GM12878 (cell line): ENCODE data around the gene PHAF1.

Experiments used
- E2F4 ChIP-seq: IDR thresholded peaks from 2 replicates; pipeline ENCODE4 v1.6.1; 2012; ENCODE audit warnings: low read depth, low read length, improper control_type of control experiment
- EP300 ChIP-seq, 2 experiments: fragments of 150-350 bp in 1 of 2; IDR thresholded peaks; 2 replicates each; pipeline ENCODE4 v1.6.1; 2011 to 2012; ENCODE audit warnings: low read depth in 2 of 2, low read length in 2 of 2, borderline replicate concordance in 1 of 2, improper control_type of control experiment in 1 of 2, inconsistent platforms in 1 of 2; ENCODE audit not compliant: control insufficient read depth in 1 of 2
- EZH2 ChIP-seq: IDR thresholded peaks from 2 replicates; pipeline ENCODE4 v1.6.1; 2012; ENCODE audit warnings: low read depth, mild to moderate bottlenecking, control low read depth, inconsistent platforms, low read length, borderline replicate concordance; ENCODE audit not compliant: control insufficient read depth
- HDAC2 ChIP-seq: fragments of 200-600 bp; sonication (generic); IDR thresholded peaks from 2 replicates; pipeline ENCODE4 v1.6.1; 2017
- JUNB ChIP-seq: IDR thresholded peaks from 2 replicates; pipeline ENCODE4 v1.6.1; 2016; ENCODE audit warnings: antibody characterized with exemption, mild to moderate bottlenecking
- NRF1 ChIP-seq: conservative IDR thresholded peaks from 2 replicates; pipeline ENCODE4 v1.6.1; 2011; ENCODE audit warnings: mild to moderate bottlenecking, low read depth, low read length, improper control_type of control experiment
- POLR2A ChIP-seq: IDR thresholded peaks from 2 replicates; pipeline ENCODE4 v1.6.1; 2011; ENCODE audit warnings: low read depth, mild to moderate bottlenecking, low read length
- POLR2AphosphoS5 ChIP-seq: IDR thresholded peaks from 2 replicates; pipeline ENCODE4 v1.6.1; 2011; ENCODE audit warnings: mild to moderate bottlenecking, low read length, inconsistent platforms
- RAD51 ChIP-seq: fragments of 450-650 bp; IDR thresholded peaks from 2 replicates; pipeline ENCODE4 v1.6.1; 2016; ENCODE audit warnings: moderate library complexity, mild to moderate bottlenecking, inconsistent platforms
- RB1 ChIP-seq: fragments of 450-650 bp; formaldehyde crosslinking; IDR thresholded peaks from 2 replicates; pipeline ENCODE4 v1.6.1; 2017; ENCODE audit warnings: mild to moderate bottlenecking, borderline replicate concordance
- SP1 ChIP-seq: IDR thresholded peaks from one replicate; pipeline ENCODE4 v1.6.1; 2011; ENCODE audit warnings: low read depth, low read length
- TF ChIP-seq, protein P1 (sequence below), 3 experiments: IDR thresholded peaks in 2 of 3; conservative IDR thresholded peaks in 1 of 3; 2 replicates each; pipeline ENCODE4 v1.5.1; 2011; ENCODE audit warnings: low read depth in 3 of 3, low read length in 3 of 3, mild to moderate bottlenecking in 3 of 3, control low read depth in 2 of 3, moderate library complexity in 2 of 3, inconsistent platforms in 1 of 3, mixed read lengths in 1 of 3; ENCODE audit not compliant: control insufficient read depth in 2 of 3, insufficient read depth in 1 of 3; ENCODE audit errors: extremely low read depth in 1 of 3
- TF ChIP-seq, protein P2 (sequence below): IDR thresholded peaks from 2 replicates; pipeline ENCODE4 v1.6.1; 2012; ENCODE audit warnings: mild to moderate bottlenecking, low read depth, low read length

- no peak for TF ChIP-seq RAD51
- TF ChIP-seq, protein P1, sequence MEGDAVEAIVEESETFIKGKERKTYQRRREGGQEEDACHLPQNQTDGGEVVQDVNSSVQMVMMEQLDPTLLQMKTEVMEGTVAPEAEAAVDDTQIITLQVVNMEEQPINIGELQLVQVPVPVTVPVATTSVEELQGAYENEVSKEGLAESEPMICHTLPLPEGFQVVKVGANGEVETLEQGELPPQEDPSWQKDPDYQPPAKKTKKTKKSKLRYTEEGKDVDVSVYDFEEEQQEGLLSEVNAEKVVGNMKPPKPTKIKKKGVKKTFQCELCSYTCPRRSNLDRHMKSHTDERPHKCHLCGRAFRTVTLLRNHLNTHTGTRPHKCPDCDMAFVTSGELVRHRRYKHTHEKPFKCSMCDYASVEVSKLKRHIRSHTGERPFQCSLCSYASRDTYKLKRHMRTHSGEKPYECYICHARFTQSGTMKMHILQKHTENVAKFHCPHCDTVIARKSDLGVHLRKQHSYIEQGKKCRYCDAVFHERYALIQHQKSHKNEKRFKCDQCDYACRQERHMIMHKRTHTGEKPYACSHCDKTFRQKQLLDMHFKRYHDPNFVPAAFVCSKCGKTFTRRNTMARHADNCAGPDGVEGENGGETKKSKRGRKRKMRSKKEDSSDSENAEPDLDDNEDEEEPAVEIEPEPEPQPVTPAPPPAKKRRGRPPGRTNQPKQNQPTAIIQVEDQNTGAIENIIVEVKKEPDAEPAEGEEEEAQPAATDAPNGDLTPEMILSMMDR (IDR thresholded peaks at IDR 0.05 in 2 of 3, conservative IDR thresholded peaks at IDR 0.05 in 1 of 3; ENCODE audit: control insufficient read depth in 2 of 3, extremely low read depth in 1 of 3, insufficient read depth in 1 of 3, low read depth in 3 of 3, low read length in 3 of 3) = no peak
- no peak for TF ChIP-seq EZH2
- no peak for TF ChIP-seq JUNB
- TF ChIP-seq POLR2A = peak; percentile 30; the same call in 1 of the 2 replicates
- TF ChIP-seq SP1 = no peak
- no peak for TF ChIP-seq POLR2AphosphoS5
- TF ChIP-seq NRF1 = no peak
- TF ChIP-seq EP300 (IDR thresholded peaks at IDR 0.05; ENCODE audit: borderline replicate concordance in 1 of 2, control insufficient read depth in 1 of 2, low read depth in 2 of 2, low read length in 2 of 2) = no peak
- TF ChIP-seq, protein P2, sequence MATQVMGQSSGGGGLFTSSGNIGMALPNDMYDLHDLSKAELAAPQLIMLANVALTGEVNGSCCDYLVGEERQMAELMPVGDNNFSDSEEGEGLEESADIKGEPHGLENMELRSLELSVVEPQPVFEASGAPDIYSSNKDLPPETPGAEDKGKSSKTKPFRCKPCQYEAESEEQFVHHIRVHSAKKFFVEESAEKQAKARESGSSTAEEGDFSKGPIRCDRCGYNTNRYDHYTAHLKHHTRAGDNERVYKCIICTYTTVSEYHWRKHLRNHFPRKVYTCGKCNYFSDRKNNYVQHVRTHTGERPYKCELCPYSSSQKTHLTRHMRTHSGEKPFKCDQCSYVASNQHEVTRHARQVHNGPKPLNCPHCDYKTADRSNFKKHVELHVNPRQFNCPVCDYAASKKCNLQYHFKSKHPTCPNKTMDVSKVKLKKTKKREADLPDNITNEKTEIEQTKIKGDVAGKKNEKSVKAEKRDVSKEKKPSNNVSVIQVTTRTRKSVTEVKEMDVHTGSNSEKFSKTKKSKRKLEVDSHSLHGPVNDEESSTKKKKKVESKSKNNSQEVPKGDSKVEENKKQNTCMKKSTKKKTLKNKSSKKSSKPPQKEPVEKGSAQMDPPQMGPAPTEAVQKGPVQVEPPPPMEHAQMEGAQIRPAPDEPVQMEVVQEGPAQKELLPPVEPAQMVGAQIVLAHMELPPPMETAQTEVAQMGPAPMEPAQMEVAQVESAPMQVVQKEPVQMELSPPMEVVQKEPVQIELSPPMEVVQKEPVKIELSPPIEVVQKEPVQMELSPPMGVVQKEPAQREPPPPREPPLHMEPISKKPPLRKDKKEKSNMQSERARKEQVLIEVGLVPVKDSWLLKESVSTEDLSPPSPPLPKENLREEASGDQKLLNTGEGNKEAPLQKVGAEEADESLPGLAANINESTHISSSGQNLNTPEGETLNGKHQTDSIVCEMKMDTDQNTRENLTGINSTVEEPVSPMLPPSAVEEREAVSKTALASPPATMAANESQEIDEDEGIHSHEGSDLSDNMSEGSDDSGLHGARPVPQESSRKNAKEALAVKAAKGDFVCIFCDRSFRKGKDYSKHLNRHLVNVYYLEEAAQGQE = no peak
- TF ChIP-seq E2F4 = no peak
- no peak for TF ChIP-seq HDAC2
- no peak for TF ChIP-seq RB1
These were observed 39.7 kb downstream of the PHAF1 start for GRCh38 chr16:67149276-67150046.
